GM21737 (cell line): ENCODE measurements around the gene PARP14.

Source experiments
- ATAC-seq: cut with Tn5 transposase; IDR thresholded peaks from one replicate; pipeline ENCODE4 v1.9.1; 2021; ENCODE audit warnings: mild to moderate bottlenecking, moderate library complexity; ENCODE audit not compliant: unreplicated experiment

Gene PARP14

DNA sequence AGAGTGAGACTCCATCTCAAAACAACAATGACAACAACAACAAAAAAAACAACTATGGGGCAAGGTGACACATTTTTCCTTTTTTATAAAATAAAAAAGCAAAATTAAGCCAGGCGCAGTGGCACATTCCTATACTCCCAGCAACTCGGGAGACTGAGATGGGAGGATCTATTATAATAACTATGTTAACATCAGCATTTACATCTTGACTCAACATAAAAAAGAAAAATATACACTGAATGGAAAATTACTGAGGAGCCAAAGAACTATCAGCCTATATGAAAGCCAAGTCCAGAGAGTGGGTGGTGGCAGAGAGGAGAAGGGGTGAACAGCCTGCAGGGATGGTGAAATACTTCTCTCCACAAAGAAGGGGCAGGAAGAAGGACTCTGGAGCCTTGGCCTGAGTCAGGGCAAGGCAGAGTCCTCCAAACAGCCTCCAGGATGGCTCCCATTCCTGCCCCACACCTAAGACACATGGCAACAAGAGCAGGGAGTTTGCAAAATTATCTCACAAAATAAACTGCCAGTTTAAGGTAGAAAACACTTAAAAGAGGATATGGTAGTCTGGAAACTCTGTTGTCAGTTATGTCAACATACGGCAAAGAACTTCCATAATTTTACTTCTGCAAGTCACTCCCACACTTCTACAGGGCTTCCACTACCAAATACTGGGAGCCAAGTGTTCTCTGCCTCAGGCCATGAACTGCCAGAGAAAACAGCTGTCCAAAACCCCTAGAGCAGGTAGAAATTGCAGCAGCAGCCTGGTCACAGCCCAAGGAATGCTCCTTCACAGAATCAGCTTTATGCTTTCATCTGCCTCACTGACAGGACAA is 87.1 kb downstream of the PARP14 start:
- ATAC-seq, result no peak

DNA sequence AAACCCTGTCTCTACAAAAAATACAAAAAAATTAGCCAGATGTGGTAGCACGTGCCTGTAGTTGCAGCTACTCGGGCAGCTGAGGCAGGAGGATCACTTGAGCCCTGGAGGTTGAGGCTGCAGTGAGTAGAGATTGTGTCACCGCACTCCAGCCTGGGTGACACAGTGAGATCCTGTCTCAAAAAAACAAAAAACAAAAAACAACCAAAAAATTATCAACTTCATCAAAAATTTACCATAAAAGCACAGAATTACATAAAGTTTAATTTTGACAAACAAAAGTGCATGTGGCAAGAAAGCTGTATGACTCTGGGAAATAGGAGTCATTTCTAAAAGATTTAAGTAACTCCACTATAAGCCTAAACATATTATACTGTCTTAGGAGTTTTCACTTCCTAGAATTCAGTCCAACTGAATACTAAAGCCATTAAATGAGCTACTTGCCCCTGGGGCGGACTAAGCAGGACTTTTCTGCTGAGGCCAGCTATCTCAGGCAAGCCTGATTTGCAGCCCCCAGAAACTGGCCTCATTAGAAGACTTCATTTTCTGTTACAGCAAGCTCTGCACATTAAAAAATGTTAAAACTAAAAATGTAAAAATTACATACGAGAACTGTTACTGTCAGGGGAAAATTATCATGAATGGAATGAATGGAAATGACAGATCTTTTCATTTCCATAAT is 90.0 kb downstream of the PARP14 start:
- ATAC-seq, result no peak

DNA sequence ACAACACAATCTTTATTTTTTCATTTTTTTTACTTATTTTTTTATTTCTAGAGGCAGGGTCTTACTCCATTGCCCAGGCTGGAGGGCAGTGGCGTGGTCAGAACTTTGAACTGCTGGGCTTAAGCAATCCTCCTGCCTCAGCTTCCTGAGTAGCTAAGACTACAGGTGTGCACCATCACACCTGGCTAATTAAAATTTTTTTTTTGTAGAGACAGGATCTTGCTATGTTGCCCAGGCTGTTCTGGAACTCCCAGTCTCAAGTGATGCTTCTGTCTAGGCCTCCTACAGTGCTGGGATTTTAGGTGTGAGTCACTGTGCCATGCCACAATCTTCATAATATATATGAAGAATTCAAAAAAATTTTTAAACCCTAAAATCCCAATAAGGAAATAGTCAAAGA is 92.2 kb downstream of the PARP14 start:
- no peak for ATAC-seq

DNA sequence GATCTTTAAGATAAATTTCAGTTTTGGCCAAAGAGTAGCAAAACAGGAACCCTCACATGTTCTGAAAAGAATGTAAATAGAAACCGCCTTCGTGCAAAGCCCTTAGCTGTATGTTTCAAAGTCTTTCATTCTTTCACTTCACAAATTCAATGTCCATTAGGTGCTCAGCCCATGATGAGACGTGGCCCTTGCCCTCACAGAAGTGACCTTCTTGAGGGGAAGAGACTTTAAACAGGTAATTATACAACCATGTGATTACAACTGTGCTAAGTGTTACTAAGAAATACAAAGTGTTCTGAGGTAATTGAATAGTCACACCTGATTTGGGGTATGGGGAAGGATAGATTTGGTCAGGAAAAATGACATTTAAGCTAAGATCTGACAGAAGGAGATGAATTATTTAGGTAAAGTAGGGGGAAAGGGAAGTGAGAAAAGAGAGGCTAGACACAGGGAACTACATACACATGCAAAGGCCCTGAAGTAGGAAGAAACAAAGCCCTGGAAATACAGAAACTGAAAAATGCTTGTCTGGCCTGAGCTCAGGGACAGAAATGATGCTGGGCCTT is 93.4 kb downstream of the PARP14 start:
- ATAC-seq, result no peak

DNA sequence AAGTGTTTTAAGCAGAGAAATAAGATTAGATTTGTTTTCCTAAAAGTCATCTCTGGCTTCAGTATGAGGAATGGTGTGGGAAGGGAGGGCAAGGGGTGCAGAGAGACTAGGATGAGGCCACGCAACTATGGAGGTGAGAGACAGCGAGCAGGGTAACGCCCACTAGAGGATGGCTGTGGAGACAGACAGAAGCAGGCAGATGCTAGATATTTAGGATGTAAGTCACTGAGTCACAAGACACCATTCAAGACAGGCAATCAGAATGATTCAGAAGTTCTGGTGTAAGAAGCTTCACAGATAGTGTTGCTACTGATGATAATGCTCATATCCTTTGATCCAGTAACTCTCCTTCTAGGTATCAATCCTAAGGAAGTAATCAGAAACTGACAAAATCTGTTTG is 93.9 kb downstream of the PARP14 start:
- ATAC-seq, result no peak

DNA sequence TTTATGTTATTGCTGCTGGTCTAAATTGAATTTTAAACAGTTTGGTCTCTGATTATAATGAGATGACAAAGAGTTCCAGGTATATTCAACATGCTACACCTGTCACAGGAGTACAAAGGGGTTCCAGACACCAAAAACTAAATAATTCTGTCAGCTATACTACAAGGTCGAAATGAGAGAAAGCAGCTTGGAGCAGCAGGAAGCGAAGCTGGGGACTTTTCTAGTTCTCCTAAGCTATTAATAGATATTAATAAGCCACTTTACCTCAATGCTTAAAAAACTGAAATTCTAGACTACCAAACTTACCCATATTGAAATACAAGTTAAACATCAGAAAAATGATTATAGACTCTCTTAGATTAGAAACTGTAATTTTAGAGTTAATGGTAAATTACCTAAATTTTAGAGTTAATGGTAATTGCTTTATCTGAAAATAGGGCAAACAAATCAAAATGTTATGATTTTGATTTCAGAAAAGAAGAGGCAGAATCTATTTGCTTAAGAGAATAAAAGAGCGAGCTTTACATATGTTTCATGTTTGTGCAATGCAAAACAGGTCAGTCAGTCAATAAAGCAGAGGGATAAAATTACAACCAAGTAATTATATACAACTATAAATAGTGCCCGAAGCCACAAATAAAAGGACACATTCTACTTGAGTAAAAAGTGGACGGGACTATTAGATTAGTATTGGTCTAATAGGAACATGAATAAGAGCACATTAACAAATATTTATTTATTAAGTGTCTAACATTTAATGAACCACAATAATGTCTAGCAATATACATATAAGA is 96.2 kb downstream of the PARP14 start:
- no peak for ATAC-seq

DNA sequence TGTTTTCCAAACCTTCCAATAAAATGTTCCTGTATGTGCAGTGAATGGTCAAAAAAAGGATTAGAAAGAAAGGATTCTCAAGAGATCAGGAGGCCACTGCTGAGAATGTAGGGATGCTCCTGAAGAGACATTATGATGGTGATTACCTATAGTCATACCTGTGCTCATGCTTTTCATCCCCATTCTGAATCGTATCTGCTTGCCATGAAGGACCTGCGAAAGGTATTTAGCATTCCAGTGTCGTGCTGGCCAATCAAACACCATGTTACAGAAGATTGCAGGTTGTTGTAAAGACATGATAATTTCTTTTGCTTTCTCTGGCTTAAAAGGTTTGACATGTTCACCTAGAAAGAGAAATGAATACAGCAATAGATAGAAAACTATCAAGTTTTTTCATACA is 96.9 kb downstream of the PARP14 start:
- no peak for ATAC-seq
